Activated T-helper 1 cell treated with Interleukin-2 at 50 U/mL for 16 hours (primary cell): ENCODE data around the gene MRPL41.
"Not testable (repeated sequence)": the region's sequence is repeated elsewhere in the genome, so short reads cannot be mapped to it uniquely, and the experiment has no call there.

Source experiments
- DNase-seq: peaks from one replicate; pipeline ENCODE4 v3.0.0-alpha.2; 2020; ENCODE audit warnings: low read depth

Gene MRPL41

GRCh38 chr9:137522746-137523455, 28.8 kb upstream of the MRPL41 start:
- no peak for DNase-seq

- no peak for DNase-seq
Measured at GRCh38 chr9:137524161-137524980, 27.3 kb upstream of the MRPL41 start.

- no peak for DNase-seq
Measured at GRCh38 chr9:137524981-137525317, 26.7 kb upstream of the MRPL41 start.

- no peak for DNase-seq
Measured at GRCh38 chr9:137530331-137530730, 21.3 kb upstream of the MRPL41 start.

GRCh38 chr9:137531099-137531765, 20.4 kb upstream of the MRPL41 start:
- no peak for DNase-seq

- not testable (repeated sequence) for DNase-seq
Measured at GRCh38 chr9:137532891-137533468, 18.7 kb upstream of the MRPL41 start.

- DNase-seq, result no peak
Measured at GRCh38 chr9:137534256-137535119, 17.2 kb upstream of the MRPL41 start.

GRCh38 chr9:137535120-137535428, 16.6 kb upstream of the MRPL41 start:
- no peak for DNase-seq

- not testable (repeated sequence) for DNase-seq
Measured at GRCh38 chr9:137536594-137537131, 15.0 kb upstream of the MRPL41 start.

GRCh38 chr9:137538058-137538457, 13.6 kb upstream of the MRPL41 start:
- DNase-seq, result no peak

GRCh38 chr9:137540536-137540935, 11.1 kb upstream of the MRPL41 start:
- DNase-seq, result no peak

GRCh38 chr9:137542486-137542885, 9.2 kb upstream of the MRPL41 start:
- DNase-seq, result no peak

- DNase-seq, result no peak
Measured at GRCh38 chr9:137543237-137543963, 8.3 kb upstream of the MRPL41 start.

GRCh38 chr9:137544176-137544760, 7.4 kb upstream of the MRPL41 start:
- DNase-seq, result no peak

GRCh38 chr9:137545123-137545522, 6.6 kb upstream of the MRPL41 start:
- DNase-seq, result no peak

- DNase-seq, result no peak
Measured at GRCh38 chr9:137547687-137548543, 3.8 kb upstream of the MRPL41 start.

- peak; percentile 24 for DNase-seq
Measured at GRCh38 chr9:137550231-137550621, 1.5 kb upstream of the MRPL41 start, which contains the start of gene PNPLA7. Gene PNPLA7, minus strand, starts transcription at chr9:137550402. Its CDS starts 205 bp downstream, at chr9:137550197.

- DNase-seq, result not testable (repeated sequence)
Measured at GRCh38 chr9:137550958-137551263, 768 bp upstream of the MRPL41 start.

- DNase-seq, result peak; percentile 9
Measured at GRCh38 chr9:137552022-137552768, 516 bp downstream of the MRPL41 start.
